CD4-positive, alpha-beta T cell treated with Interleukin-12 subunit alpha and Interleukin-12 subunit beta, for 1 hour (primary cell): ENCODE results near the gene CLDN19.
"Not testable (repeated sequence)": the region's sequence is repeated elsewhere in the genome, so short reads cannot be mapped to it uniquely, and the experiment has no call there.

Source experiments
- DNase-seq: peaks from one replicate; pipeline ENCODE4 v3.0.0-alpha.2; 2020

Gene CLDN19

GRCh38 chr1:42737257-42737656 lies 2.8 kb downstream of the CLDN19 start:
- no peak for DNase-seq

- no peak for DNase-seq
These were observed 3.4 kb downstream of the CLDN19 start for GRCh38 chr1:42736571-42737200.

- DNase-seq, result no peak
These were observed 3.9 kb downstream of the CLDN19 start for GRCh38 chr1:42736152-42736551.

- no peak for DNase-seq
These were observed 4.4 kb downstream of the CLDN19 start for GRCh38 chr1:42735477-42736105.

GRCh38 chr1:42735056-42735455 lies 5.0 kb downstream of the CLDN19 start:
- no peak for DNase-seq

- DNase-seq, result no peak
These were observed 5.6 kb downstream of the CLDN19 start for GRCh38 chr1:42734201-42735035.

GRCh38 chr1:42733415-42734200 lies 6.4 kb downstream of the CLDN19 start:
- no peak for DNase-seq

GRCh38 chr1:42732126-42732680 lies 7.8 kb downstream of the CLDN19 start:
- no peak for DNase-seq

- no peak for DNase-seq
These were observed 8.5 kb downstream of the CLDN19 start for GRCh38 chr1:42731585-42731984.

- peak; percentile 22 for DNase-seq
These were observed 9.0 kb downstream of the CLDN19 start for GRCh38 chr1:42730988-42731387.

- DNase-seq, result no peak
These were observed 10.0 kb downstream of the CLDN19 start for GRCh38 chr1:42730002-42730401.

GRCh38 chr1:42725820-42726219 lies 14.2 kb downstream of the CLDN19 start:
- DNase-seq, result not testable (repeated sequence)

GRCh38 chr1:42723511-42723910 lies 16.5 kb downstream of the CLDN19 start:
- DNase-seq, result no peak

GRCh38 chr1:42722403-42722802 lies 17.6 kb downstream of the CLDN19 start:
- DNase-seq, result not testable (repeated sequence)

- no peak for DNase-seq
These were observed 18.1 kb downstream of the CLDN19 start for GRCh38 chr1:42721926-42722325.

- no peak for DNase-seq
These were observed 19.2 kb downstream of the CLDN19 start for GRCh38 chr1:42720868-42721267.

GRCh38 chr1:42714441-42714840 lies 25.6 kb downstream of the CLDN19 start:
- DNase-seq, result not testable (repeated sequence)

- no peak for DNase-seq
These were observed 26.7 kb downstream of the CLDN19 start for GRCh38 chr1:42713293-42713692.

GRCh38 chr1:42712808-42713207 lies 27.2 kb downstream of the CLDN19 start:
- DNase-seq, result not testable (repeated sequence)

GRCh38 chr1:42703888-42704464 lies 36.1 kb downstream of the CLDN19 start:
- no peak for DNase-seq

GRCh38 chr1:42700006-42700405 lies 40.0 kb downstream of the CLDN19 start:
- no peak for DNase-seq

- DNase-seq, result no peak
These were observed 41.8 kb downstream of the CLDN19 start for GRCh38 chr1:42698081-42698813.
